Measurements from ENCODE around the gene PACRG.

Gene PACRG

DNA sequence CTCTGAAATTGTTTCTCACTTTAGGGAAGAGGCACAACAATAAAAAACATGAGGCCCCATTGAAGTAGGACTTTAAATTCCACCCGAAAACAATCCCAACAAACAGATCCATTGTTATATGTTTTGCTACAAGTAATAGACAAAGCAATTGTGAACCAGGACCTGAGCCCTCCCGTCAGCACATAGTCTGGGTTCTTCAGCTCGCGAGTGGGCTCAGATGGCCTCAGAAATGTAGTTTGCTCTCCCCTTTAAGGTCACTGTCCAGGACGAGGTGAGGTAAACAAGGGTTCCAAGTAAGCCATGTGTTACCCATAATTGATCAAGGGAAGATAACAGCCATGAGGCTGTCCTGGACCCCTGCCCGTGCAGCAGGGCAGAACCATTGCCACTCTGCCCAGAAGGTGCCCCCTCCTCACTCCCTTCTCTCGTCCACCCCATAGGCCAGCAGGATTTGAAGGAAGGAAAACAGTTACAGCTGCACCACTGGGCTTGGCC is 526.6 kb downstream of the PACRG start:
- no peak for DNase-seq

DNA sequence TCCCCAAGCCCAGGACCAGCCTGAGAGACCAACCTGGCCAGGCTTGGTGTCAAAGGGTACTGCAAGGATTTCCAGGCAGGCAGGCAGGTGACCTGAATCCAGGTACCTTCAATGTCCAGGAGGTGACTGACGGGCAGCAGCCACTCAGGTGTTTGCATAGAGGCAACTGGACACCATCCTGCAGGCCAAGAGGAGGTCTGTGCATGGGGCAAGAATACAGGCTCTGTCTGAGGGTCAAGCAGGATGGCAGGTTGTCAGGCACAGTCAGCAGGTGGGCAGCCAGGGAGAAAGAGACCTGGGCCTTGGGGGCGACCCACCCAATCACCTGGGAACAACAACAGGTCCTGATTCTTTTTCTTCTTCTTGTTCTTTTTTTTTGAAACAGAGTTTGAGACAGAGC is 527.5 kb downstream of the PACRG start:
- DNase-seq: no peak

DNA sequence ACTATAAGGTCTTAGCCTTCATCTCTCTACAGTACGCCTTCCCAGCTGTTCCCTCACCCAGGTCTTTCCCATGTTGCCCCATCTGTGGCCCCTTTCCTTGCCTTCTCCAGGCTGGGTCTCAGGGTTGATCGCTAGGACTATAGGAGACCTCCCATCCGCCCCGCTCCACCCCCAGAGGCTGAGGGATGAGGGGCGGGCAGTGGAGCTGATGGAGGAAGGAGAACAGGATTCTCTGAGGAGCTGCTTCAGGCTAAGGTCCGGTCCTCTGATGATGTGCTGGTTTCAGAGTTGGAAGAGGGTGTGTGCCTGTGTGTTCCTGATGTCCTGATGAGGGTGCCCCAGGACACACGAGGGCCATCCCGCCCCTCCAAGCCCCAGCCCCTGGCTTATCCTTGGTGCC is 531.9 kb downstream of the PACRG start:
- DNase-seq: no peak

DNA sequence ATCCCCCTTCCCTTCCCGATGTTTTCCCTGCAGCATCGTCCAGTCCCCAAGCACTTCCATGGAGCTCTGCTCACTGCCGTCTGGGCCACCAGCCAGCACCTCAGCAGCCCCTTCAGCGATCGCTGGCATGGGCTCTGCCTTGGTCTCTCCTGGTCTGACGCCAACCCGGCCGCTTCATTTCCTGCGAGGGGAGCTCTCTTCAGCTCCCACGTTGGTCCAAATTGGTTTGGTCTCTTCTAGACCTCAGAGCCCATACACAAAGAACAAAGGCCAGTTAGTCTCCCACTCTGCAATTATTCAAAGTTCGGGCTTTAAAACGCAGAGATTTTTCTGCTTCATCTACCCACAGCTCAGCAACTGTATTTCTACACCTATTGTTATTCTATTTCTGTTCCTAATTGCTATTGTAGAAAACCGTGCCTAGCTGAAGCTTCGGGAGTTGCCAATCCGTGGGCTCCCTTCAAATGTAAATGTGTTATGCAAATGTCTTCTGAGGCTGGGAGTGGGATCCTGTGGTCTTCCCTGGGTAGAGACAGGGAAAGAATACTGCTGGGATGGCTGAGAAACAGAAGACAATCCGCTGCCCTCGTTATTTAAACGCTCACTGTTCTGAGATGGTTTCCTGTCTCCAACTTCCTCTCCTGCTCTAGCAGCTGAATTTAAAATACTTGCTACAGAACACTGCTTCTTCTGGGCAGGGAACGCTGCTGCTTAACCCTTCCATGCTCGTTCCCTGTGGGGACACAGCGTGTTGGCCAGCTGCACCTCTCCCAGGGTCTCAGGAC is 532.5 kb downstream of the PACRG start:
- DNase-seq: no peak

DNA sequence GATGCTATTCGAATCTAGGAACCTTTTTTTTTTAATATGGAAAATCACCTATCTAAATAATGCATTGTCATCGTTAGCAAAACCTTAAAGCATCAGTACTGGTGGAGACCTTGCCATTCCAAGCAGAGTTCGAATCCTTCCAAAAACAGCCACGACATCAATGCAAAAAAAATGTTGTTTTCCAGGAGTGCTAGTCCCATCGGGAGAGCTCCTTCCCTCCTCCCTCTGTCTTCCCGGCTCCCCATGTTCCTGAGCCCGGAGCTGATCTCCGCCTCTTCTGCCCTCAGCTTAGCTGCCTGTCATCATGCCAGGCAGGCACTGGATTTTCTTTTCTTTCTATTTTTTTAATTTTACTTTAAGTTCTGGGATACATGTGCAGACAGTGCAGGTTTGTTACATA is 533.1 kb downstream of the PACRG start:
- DNase-seq: no peak

DNA sequence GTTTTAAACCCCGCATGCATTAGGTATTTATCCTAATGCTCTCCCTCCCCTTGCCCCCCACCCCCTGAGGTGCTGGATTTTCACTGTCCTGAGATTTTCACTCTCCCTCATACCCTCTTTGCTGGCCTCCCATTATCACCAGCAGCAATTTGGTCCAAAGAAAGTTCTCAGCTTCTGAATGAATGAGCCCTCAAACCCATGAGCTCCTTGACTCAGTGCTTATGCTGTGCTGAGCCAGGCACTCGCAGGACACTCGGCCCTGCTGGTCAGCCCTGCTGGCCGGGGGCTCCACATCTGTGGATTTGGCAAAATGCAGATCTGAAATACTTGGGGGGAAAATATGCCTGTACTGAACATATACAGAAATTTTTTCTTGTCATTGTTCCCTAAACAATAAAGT is 533.6 kb downstream of the PACRG start:
- no peak for DNase-seq

DNA sequence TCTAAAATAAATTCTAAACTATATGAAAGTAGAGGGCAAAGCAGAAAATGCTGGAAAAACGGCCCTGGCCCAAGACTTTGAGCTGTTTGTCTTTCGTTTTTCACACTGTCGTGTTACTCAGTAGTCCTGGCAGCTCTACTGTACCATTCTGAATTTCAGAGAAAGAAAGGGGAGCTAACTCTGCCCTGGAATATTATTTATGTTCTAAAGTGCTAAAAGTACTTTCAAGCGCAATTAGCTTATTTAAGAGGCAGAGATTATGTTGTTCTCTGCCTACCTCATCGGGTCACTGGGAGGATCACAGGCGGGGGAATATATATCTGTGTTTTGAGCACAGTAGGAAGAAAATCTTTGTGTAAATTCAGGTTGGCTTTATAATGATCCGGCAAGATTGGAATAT is 534.3 kb downstream of the PACRG start:
- DNase-seq: no peak

DNA sequence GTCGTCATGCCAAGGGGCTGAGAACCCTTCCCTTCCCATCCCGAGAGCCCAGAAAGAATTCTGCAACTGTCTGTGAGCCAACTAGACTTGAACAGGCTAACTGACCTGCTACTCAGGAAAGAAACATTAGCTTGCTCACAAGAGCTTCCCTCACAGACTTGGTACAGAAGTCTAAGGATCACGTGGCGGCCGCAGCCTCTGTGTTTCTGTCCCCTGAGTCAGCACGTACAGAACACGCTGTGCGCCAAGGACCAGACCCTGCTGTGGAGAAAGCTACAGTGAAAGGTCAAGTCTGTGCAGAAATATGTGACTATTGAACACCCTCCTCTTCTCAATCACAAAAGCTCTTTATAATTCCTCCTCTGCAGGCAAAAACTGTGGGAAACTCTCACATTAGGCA is 535.4 kb downstream of the PACRG start:
- DNase-seq: no peak

DNA sequence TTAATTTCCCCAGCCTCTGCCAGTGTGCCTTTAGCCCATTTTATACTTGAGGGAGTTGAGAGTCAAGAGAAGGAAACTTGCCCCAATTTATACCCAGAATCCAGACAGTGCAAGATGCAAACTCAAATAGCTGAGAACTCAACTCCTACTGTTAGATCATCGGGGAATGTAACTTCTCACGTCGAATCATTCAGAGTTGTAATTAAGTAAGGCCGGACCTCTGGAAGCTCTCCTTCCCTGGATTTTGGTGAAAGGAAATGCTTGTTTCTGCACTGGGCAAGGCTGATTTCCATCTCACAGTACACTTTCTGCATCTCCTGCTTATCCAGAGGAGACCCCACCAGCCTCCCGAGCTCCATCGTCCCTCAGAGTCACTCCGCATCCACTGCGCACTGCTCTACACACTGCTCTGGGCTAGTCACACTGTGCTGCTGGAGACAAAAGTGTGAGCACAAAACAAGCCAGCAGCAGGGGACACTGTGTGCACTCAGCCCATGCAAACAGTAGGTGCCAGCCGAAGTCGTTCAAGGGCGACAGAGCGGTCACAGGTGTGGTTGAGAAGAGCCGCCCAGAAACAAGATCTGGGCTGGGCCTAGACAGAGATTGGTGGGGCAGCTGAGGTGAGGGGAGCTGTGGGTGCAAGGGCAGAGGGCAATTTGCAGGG is 536.4 kb downstream of the PACRG start:
- DNase-seq: no peak

DNA sequence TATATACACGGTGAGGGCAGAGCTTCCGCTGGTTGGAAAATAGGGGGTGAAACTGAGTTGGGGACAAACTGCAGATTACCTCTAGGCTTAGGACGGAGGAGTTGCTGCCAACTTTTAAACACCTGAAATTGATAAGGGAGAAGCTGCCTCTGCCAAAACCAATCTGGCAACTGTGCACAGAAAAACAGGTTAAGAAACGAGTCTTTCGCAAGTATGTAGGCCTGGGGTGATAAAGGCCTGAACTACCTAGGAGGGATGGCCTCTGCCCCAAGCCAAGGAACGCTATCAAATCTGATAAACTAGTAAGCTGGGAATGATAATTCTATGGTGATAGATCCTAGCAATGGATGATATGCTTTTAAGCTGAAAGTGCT is 536.9 kb downstream of the PACRG start:
- DNase-seq: no peak

DNA sequence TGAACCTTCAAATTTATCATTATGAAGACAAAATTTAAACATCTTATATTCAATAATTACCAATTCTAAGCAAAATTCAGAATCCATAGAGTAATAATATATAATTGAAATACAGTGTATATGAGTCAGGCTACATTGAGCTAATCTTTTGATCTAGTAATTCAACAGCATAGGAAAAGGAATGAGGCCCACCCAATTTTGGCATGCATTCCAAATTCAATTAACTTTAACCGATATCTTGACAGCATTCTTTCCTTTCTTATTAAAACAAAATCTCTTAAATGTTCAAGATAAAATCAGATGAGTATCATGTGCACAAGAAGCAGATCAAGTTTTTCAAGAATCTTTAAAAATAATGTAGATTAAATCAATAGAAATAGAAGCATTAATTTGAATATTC is 553.9 kb downstream of the PACRG start:
- DNase-seq: no peak

DNA sequence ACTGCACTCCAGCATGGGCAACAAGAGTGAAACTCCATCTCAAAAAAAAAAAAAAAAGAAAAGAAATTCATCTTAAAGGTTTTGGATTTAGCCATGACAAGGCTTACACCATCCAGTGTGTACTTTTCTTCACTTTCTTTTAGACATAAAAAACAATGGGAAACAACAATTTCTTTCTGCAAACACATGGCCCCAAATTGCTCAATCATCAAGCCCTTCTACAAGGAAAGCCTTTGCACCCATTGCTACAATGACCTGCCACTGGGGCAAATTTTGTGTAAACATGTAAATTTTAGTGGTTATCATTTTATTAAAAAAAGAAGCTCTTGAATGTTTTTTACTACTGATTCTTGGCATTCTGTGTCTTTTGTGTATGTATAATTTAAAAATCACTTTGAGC is 554.9 kb downstream of the PACRG start:
- DNase-seq: no peak

DNA sequence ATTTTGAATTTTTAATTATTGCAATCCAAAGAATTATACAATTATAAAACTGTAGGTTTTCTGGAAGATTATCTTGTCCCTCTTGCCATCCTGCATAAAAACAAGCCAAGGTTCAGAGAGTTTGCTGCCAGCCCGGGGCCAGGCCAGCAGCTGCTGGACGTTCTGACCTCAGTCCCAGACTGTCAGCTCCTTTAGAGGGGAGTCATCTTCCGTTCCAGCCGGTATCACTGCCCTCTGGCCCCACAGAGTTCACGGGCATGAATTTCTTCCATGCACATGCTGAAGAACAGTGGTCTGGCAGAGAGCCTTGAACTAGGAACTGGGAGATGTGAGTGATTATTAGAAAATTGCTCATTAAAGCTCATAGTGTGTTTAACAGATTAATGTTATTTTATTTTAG is 556.4 kb downstream of the PACRG start:
- no peak for DNase-seq

DNA sequence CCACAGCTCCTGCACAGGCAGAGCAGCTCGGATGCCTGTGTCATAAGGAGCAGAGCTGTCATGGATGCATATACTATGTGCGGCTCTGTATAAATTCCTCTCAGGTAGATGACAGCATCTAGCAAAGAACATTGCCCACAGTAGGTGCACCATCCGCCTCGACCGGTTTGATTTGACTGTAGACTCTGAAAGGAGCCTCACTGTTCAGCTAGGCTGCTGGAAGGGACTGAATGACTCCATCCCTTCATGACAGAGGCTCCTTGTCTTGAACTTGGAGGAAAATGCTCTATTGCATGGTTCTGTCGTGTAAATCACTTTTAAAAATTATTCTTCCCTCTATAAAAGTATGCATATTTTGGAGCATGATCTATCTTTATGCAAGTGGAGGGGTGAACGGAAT is 557.9 kb downstream of the PACRG start:
- no peak for DNase-seq

DNA sequence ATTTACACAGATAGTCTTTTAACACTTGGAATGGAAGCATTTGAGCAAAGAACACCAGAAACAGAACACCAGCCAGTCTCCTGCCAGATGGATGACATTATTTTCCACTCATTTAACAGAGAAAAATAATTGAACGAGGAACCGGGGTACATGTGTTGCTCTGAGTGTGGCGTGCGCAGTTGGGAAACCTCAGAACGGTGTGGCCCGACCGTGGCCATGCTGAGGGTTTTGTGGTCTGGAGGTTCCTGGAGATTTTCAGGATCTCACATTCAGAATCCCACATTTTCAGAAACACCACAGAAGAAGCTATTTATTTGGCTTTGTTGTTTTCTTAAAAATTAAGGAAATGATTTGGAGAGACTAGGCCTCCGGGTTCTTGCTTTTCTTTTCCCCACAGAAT is 559.9 kb downstream of the PACRG start:
- DNase-seq: no peak

DNA sequence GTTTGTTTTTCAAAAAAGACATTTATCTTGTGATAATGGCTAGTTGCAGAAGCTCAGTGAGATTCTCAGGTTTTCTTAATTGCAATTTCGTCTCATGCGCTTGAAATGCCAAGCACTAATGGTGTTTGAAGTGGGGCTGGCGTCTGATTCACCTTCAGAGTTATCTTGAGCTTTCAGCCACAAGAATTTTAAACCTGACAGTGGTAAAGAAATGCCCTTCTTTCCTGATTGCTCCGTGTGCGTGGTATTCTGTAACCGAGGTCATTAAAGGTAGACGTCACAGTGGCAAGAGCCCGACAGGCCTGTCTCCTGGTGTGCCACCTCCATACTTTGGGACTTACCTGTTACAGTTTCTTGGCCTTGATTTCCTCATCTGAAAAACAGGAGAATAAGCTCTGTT is 560.3 kb downstream of the PACRG start:
- no peak for DNase-seq

DNA sequence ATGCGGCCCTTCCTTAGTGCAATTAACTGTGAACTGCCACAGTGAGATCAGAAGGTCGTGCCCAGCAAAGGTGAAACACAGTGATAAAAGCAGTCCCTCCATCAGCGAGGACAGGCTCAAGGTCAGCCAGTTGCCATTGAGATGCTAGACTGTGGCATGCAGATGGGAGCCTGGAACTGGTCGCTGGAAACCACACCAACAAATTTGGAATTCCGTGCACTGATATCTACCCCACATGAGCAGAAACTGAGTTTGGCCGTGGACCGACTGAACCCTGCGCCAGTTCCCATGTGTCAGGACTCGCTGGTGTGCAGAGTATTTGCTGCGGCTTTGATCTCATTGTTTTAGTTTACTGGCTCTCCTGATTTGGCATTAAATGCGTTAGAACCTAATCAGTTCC is 561.1 kb downstream of the PACRG start:
- no peak for DNase-seq

DNA sequence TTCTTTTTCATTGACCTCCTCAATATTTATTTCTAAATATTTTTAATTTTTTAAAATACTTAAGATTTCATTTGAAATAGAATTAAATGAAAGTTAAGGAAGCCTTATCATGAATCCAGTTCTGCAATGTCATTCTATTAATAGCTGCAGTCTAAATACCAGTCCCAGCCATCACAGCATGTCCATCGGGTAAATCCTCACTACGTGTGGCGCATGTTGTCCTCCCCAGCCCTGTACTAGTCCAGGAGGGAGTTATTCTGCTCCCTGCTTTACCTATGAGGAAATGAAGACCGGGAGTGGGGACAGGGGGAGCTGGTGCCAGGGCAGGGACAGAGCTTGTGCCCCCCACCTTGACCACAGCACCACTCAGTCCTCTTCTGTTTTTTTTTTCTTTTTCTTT is 561.7 kb downstream of the PACRG start:
- no peak for DNase-seq

DNA sequence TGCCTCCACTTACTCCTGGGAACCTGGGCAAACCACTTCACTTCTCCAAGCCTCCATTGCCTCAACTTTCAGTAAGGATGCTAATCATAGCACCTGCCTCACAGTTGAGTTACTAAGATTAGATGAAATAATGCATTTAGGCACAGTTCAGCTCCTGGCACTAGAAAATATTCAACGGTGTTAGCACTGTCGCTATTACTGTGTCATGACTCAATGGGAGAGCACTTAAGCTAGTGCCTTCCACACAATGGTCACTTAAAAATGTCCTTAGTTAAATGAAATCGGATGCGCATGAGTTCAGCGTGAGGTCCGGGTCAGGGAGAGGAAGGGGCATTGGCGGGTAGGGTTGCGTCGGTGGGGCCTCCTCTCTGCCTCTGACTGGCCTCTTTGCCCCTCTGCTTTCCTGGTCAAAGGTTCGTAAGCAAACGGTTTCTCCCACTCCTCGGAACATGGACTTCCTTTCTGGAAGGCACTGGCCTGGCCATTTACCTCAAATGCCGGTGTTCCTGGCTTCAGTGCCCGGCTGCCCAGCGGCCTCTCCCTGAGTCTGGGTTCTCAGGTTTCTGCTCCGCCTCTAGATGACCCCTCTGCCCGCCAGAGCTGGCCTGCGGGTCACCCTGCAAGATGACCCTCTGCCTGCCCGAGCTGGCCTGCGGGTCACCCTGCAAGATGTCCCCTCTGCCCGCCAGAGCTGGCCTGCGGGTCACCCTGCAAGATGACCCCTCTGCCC is 562.9 kb downstream of the PACRG start:
- DNase-seq: no peak

DNA sequence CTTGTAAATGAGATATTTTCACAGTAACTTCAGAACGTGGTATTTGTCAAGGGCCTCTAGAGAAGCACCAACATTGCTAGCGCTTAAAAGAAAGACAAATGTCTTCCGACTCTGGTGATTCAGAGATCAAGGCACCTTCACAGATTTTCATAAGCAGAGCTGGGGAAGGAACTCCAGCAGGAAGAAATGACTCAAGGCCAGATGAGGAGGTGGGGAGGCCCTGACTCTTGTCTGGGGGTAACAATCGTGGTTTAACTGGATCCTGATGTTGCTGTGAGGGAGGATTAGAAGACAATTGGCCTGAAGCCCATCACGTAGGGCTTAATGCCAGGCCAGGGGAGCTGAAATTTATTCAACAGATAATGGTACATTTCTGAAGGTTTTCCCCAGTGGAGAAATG is 563.8 kb downstream of the PACRG start:
- DNase-seq: no peak

DNA sequence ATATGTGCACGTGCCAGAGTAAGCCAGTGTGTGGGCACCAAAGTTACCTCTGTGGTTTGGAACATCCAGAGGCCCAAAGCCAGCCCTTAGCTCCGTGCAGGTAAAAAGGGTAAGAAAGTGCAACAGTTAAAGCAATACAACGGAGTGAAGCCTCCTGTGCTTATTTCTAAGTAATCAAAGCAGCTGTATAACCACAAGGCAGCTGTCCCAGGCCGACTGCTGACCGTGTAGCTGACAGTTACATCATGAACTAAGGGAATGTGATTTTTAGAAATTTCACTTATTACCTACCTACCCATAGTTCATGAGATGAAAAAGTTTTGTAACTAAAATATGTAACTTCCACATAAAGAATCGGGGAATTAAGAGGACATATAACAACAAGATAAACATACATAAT is 565.5 kb downstream of the PACRG start:
- no peak for DNase-seq

DNA sequence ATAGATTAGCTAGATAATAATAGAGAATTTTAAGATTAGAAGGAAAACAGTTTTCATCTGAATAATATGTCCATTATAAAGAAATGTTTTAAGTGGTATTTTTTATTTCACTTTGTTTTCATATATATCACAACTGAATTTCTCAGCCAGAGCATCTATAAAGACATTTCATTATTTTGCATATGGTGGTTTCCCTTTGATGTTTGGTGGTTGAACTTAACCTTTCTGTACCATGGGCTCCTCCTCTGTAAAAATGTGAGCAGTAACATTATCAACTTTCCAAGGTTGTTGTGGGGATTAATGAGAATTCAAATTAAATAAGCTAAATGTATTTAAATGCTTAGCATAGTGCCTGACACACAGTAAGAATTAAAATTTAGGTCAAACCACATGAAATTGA is 567.0 kb downstream of the PACRG start:
- DNase-seq: no peak

DNA sequence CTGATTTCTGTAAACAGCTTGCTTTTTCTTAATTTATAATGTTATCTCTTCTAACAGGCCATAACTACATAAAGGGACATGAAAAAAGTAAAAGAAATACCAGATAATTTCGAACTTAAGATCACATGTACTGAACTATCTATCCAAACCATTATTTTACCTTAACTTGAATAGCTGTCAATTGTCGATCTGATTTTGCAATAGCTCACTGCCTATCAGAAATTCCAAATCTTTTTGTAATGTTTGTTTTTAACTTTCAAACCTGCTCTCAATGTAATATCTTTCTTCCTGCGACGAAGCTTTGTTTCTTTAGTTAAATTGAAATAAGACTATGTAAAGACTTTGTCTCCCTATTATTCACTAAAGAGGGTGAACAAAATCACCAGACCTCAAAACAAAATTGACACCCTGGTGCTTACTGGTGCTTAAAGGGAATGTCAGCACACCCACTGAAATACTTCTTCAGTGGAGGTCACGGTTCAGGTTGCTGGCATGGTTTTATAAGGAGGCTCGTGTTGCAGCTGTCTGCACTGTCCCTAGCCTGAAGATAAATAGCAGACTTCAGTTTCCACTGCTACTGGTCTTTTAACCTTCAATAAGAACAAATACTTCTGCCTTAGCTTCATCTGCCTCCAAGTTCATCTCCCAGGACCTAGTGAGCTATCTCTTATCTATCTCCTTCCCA is 569.2 kb downstream of the PACRG start:
- no peak for DNase-seq

All from GF-D8 (cell line).